IMR-90 (cell line): Measurements from ENCODE around the gene MLLT10.

Experiments
- FOS ChIP-seq: fragments of 150-350 bp; IDR thresholded peaks from 2 replicates; pipeline ENCODE4 v1.6.1; 2016; ENCODE audit warnings: low read depth, low read length
- SMC3 ChIP-seq: fragments of 150-350 bp; IDR thresholded peaks from 2 replicates; pipeline ENCODE4 v1.6.1; 2016; ENCODE audit warnings: low read depth, mild to moderate bottlenecking, antibody characterized with exemption, low read length, moderate library complexity

DNA sequence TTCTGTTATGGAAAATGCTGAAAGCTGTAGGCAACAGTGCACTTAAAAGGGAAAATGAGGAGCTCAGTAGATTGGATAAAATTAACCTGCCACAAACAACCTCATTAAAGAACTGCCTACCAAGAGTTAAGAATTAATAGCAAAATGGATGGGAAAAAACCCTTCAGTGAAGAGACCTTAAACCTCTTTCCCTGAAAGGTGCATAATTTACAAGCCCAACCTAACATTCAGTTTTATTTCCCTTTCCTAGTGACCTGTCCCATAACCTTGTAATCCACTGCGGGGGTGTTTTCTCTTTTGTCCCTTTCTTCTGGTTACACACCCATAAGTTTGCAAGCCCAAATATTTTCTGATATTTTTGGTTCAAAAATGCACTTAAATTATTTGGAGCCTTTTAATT lies 30.5 kb upstream of the MLLT10 start:
- TF ChIP-seq SMC3 (no peak), FOS (no peak)
